HCT116 (cell line): ENCODE data around the gene AFAP1L2. TPM values are rescaled to one million over a fixed set of nuclear protein-coding genes. Genes with fewer than 3 reads are reported as not detected.

ENCODE experiments used
- ATAC-seq: fragments of 200-7000 bp; cut with Tn5 transposase; 2 replicates; pipeline ENCODE4 v1.9.1; 2020; ENCODE audit warnings: mild to moderate bottlenecking, moderate library complexity
- BruUV-seq: library from RNA; stranded (reverse); fragments of 400-500 nt; replicated peaks from 2 replicates; lab custom pipeline; 2021; lab: Mats Ljungman, UMichigan
- CTCF ChIA-PET: fragments of 300-600 bp; sonication (Branson Sonifier 250); formaldehyde crosslinking; loops from one replicate; lab custom pipeline; 2021; ENCODE audit warnings: antibody characterized with exemption; lab: Charles Lee
- POLR2A ChIA-PET: fragments of 300-600, 350-600 bp; sonication (Branson Sonifier 250); formaldehyde crosslinking; loops from one replicate; lab custom pipeline; 2021; ENCODE audit warnings: antibody characterized with exemption; lab: Charles Lee
- RAD21 ChIA-PET, 2 experiments: fragments of 300-600 bp; sonication (Branson Sonifier 250); formaldehyde crosslinking; loops; one replicate each; lab custom pipeline; 2023; ENCODE audit warnings: low total read pairs in 2 of 2; ENCODE audit not compliant: uncharacterized antibody in 2 of 2, unreplicated experiment in 2 of 2, low non-redundant PET in 1 of 2; lab: Charles Lee
- DNase-seq: peaks from one replicate; pipeline ENCODE4 v3.0.0-alpha.2; 2010; ENCODE audit warnings: low read depth, low spot score
- H2AFZ ChIP-seq: fragments of 200-600 bp; shearing (Covaris generic), sonication (generic); 2 replicates; pipeline ENCODE4 v1.6.1; 2017; ENCODE audit warnings: low read depth, mixed run types, mixed read lengths, antibody characterized with exemption, low read length; ENCODE audit not compliant: poor library complexity, severe bottlenecking
- H3K27ac ChIP-seq: 2 replicates; pipeline ENCODE4 v1.5.1; 2012; ENCODE audit warnings: low read depth, low read length
- H3K27me3 ChIP-seq: fragments of 200-600 bp; sonication (generic); 2 replicates; pipeline ENCODE4 v1.6.1; 2016; ENCODE audit warnings: mixed run types, low read length, mixed read lengths; ENCODE audit not compliant: insufficient read depth
- H3K36me3 ChIP-seq, 2 experiments: fragments of 200-500 bp in 1 of 2; fragments of 200-600 bp in 1 of 2; sonication (Bioruptor generic) in 1 of 2; sonication (generic) in 1 of 2; 2 replicates each; pipeline versions ENCODE4 v1.5.1 to v1.6.1; 2014 to 2016; ENCODE audit warnings: low read length in 2 of 2, inconsistent platforms in 1 of 2, mixed read lengths in 1 of 2, mixed run types in 1 of 2; ENCODE audit not compliant: insufficient read depth in 2 of 2, control insufficient read depth in 1 of 2
- H3K4me1 ChIP-seq, 2 experiments: fragments of 200-600 bp in 1 of 2; sonication (generic) in 1 of 2; 2 replicates each; pipeline versions ENCODE4 v1.5.1 to v1.6.1; 2012 to 2017; ENCODE audit warnings: low read length in 2 of 2, inconsistent platforms in 1 of 2, mild to moderate bottlenecking in 1 of 2, mixed read lengths in 1 of 2, mixed run types in 1 of 2, moderate library complexity in 1 of 2; ENCODE audit not compliant: insufficient read depth in 2 of 2, control insufficient read depth in 1 of 2
- H3K4me2 ChIP-seq: fragments of 200-600 bp; sonication (generic); 2 replicates; pipeline ENCODE4 v1.6.1; 2017; ENCODE audit warnings: mixed run types, low read length, mixed read lengths
- H3K4me3 ChIP-seq, 2 experiments: fragments of 200-600 bp in 1 of 2; sonication (generic) in 1 of 2; replicated peaks in 1 of 2; 2 replicates each; pipeline ENCODE4 v1.5.1; 2011 to 2016; ENCODE audit warnings: low read length in 2 of 2, control low read depth in 1 of 2, low read depth in 1 of 2, mild to moderate bottlenecking in 1 of 2, mixed read lengths in 1 of 2, mixed run types in 1 of 2
- H3K79me2 ChIP-seq: fragments of 200-600 bp; sonication (generic); 2 replicates; pipeline ENCODE4 v1.6.1; 2017; ENCODE audit warnings: mild to moderate bottlenecking, mixed run types, low read length, moderate library complexity, mixed read lengths; ENCODE audit not compliant: insufficient read depth
- H3K9ac ChIP-seq: fragments of 200-600 bp; sonication (generic); 2 replicates; pipeline ENCODE4 v1.6.1; 2016; ENCODE audit warnings: low read length, mixed read lengths
- H3K9me2 ChIP-seq: fragments of 200-600 bp; sonication (generic), shearing (Covaris generic); 2 replicates; pipeline ENCODE4 v1.6.1; 2017; ENCODE audit warnings: mixed run types, mild to moderate bottlenecking, moderate library complexity; ENCODE audit not compliant: insufficient read depth
- H3K9me3 ChIP-seq, 2 experiments: fragments of 200-500 bp in 1 of 2; fragments of 200-600 bp in 1 of 2; sonication (Bioruptor generic) in 1 of 2; sonication (generic) in 1 of 2; 2 replicates each; pipeline ENCODE4 v1.6.1; 2014 to 2017; ENCODE audit warnings: low read length in 2 of 2, mixed read lengths in 2 of 2, inconsistent platforms in 1 of 2, low read depth in 1 of 2, mild to moderate bottlenecking in 1 of 2, mixed run types in 1 of 2, moderate library complexity in 1 of 2; ENCODE audit not compliant: control insufficient read depth in 1 of 2, insufficient read depth in 1 of 2
- H4K20me1 ChIP-seq: fragments of 200-600 bp; sonication (generic), shearing (Covaris generic); 2 replicates; pipeline ENCODE4 v1.6.1; 2017; ENCODE audit warnings: mixed run types, mild to moderate bottlenecking, moderate library complexity; ENCODE audit not compliant: insufficient read depth
- CBX3 ChIP-seq: IDR thresholded peaks from 2 replicates; pipeline ENCODE4 v1.6.1; 2012; ENCODE audit warnings: low read depth
- CTCF ChIP-seq, 3 experiments: fragments of 200-600 bp in 1 of 3; sonication (generic) in 1 of 3; IDR thresholded peaks in 2 of 3; conservative IDR thresholded peaks in 1 of 3; 2 replicates each; pipeline ENCODE4 v1.5.1; 2012 to 2017; ENCODE audit warnings: low read depth in 2 of 3, low read length in 2 of 3, antibody characterized with exemption in 1 of 3, borderline replicate concordance in 1 of 3, control low read depth in 1 of 3, mild to moderate bottlenecking in 1 of 3, mixed read lengths in 1 of 3, mixed run types in 1 of 3, moderate library complexity in 1 of 3; ENCODE audit not compliant: insufficient read depth in 1 of 3
- EGR1 ChIP-seq: IDR thresholded peaks from 2 replicates; pipeline ENCODE4 v1.6.1; 2012; ENCODE audit warnings: low read depth
- EZH2phosphoT487 ChIP-seq: fragments of 200-600 bp; IDR thresholded peaks from 2 replicates; pipeline ENCODE4 v1.6.1; 2018; ENCODE audit warnings: antibody characterized with exemption, borderline replicate concordance
- FOSL1 ChIP-seq: IDR thresholded peaks from 2 replicates; pipeline ENCODE4 v1.6.1; 2012; ENCODE audit warnings: low read depth
- JUND ChIP-seq: IDR thresholded peaks from 2 replicates; pipeline ENCODE4 v1.6.1; 2012
- POLR2AphosphoS5 ChIP-seq: IDR thresholded peaks from 2 replicates; pipeline ENCODE4 v1.6.1; 2011; ENCODE audit warnings: mild to moderate bottlenecking, low read depth, low read length, moderate library complexity
- RAD21 ChIP-seq: IDR thresholded peaks from 2 replicates; pipeline ENCODE4 v1.6.1; 2012; ENCODE audit warnings: low read depth, mild to moderate bottlenecking
- SIN3A ChIP-seq: IDR thresholded peaks from 2 replicates; pipeline ENCODE4 v1.6.1; 2012; ENCODE audit warnings: low read depth
- SP1 ChIP-seq: IDR thresholded peaks from 2 replicates; pipeline ENCODE4 v1.6.1; 2012; ENCODE audit warnings: low read depth
- SRF ChIP-seq: IDR thresholded peaks from 2 replicates; pipeline ENCODE4 v1.6.1; 2012; ENCODE audit warnings: low read depth
- YY1 ChIP-seq: IDR thresholded peaks from 2 replicates; pipeline ENCODE4 v1.6.1; 2011; ENCODE audit warnings: low read length, low read depth, moderate library complexity, mild to moderate bottlenecking; ENCODE audit not compliant: insufficient replicate concordance; ENCODE audit errors: extremely low read depth
- ZBTB33 ChIP-seq: IDR thresholded peaks from 2 replicates; pipeline ENCODE4 v1.6.1; 2011; ENCODE audit warnings: mild to moderate bottlenecking, low read length, moderate library complexity; ENCODE audit not compliant: insufficient replicate concordance; ENCODE audit errors: extremely low read depth
- ZFX ChIP-seq: fragments of 450-650 bp; IDR thresholded peaks from 2 replicates; pipeline ENCODE4 v1.6.1; 2017
- ZNF274 ChIP-seq: fragments of 200-500 bp; sonication (Bioruptor generic); IDR thresholded peaks from 2 replicates; pipeline ENCODE4 v1.6.1; 2014; ENCODE audit warnings: mild to moderate bottlenecking, low read depth, low read length, inconsistent platforms
- intact Hi-C: fragments of 100-400 bp; cut with micrococcal nuclease; formaldehyde crosslinking; loops from 2 replicates; pipeline ENCODE4 v1.10.0; 2022
- total RNA-seq: library from RNA; stranded (reverse); gene quantifications from one replicate; pipeline ENCODE4 v1.2.1, GENCODE V29; 2021; ENCODE audit not compliant: unreplicated experiment
- TF ChIP-seq, protein P1 (sequence below): IDR thresholded peaks from 2 replicates; pipeline ENCODE4 v1.6.1; 2012; ENCODE audit warnings: low read depth
- TF ChIP-seq, protein P2 (sequence below): IDR thresholded peaks from 2 replicates; pipeline ENCODE4 v1.6.1; 2012

AFAP1L2 gene
- total RNA-seq, 1 experiment from 2014 or later: 0.93 TPM

DNA sequence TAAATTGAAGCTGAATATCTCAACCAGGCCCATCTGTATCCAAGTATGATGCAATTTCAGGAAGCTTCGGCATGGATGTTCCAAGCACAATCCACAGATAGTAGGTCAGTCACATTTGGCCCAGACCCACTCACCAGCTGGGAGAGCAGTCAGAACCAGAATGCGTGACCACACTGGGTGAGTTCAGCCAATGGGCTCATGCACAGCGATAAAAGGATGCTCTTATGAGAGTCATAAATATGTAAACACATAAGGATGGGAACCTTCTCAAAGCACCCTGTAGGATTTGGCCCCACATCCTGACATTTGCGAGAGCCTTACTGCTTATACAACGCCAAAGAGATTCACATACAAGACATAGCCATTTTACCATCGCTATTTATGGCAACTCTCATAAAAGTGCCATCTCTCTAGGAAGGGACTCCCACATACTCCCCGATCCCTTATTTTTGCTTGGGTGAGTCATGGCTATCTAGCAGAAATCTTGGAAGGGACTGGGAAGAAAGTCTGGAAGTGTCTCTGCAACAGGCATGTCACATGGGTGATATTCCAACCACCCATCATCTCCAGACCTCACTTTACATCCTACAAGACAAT, 3.0 kb downstream of the AFAP1L2 start:
- Histone ChIP-seq H2AFZ (no peak overlapping the region), H3K79me2 (no peaks in the 10 kb centered on the region), H3K9me3 (no peaks in the 10 kb centered on the region), H3K27ac (no peak overlapping the region), H3K9ac (no peak overlapping the region), H3K36me3 (no peaks in the 10 kb centered on the region)
- CTCF ChIA-PET: no interaction called here
- no TSS peak for BruUV-seq
- intact Hi-C loops: no loop called here
- no peak for ATAC-seq
- TF ChIP-seq SIN3A (no peak), SP1 (no peak), ZFX (no peak), SRF (no peak), EZH2phosphoT487 (no peak), POLR2AphosphoS5 (no peak), FOSL1 (no peak), YY1 (no peak), ZNF274 (no peak), JUND (no peak), EGR1 (no peak), CTCF (IDR thresholded peaks at IDR 0.05 in 2 of 3, conservative IDR thresholded peaks at IDR 0.05 in 1 of 3; ENCODE audit: borderline replicate concordance in 1 of 3, insufficient read depth in 1 of 3, low read depth in 2 of 3, low read length in 2 of 3) (no peak), RAD21 (no peak), ZBTB33 (no peak), CBX3 (no peak)
- TF ChIP-seq, protein P1, sequence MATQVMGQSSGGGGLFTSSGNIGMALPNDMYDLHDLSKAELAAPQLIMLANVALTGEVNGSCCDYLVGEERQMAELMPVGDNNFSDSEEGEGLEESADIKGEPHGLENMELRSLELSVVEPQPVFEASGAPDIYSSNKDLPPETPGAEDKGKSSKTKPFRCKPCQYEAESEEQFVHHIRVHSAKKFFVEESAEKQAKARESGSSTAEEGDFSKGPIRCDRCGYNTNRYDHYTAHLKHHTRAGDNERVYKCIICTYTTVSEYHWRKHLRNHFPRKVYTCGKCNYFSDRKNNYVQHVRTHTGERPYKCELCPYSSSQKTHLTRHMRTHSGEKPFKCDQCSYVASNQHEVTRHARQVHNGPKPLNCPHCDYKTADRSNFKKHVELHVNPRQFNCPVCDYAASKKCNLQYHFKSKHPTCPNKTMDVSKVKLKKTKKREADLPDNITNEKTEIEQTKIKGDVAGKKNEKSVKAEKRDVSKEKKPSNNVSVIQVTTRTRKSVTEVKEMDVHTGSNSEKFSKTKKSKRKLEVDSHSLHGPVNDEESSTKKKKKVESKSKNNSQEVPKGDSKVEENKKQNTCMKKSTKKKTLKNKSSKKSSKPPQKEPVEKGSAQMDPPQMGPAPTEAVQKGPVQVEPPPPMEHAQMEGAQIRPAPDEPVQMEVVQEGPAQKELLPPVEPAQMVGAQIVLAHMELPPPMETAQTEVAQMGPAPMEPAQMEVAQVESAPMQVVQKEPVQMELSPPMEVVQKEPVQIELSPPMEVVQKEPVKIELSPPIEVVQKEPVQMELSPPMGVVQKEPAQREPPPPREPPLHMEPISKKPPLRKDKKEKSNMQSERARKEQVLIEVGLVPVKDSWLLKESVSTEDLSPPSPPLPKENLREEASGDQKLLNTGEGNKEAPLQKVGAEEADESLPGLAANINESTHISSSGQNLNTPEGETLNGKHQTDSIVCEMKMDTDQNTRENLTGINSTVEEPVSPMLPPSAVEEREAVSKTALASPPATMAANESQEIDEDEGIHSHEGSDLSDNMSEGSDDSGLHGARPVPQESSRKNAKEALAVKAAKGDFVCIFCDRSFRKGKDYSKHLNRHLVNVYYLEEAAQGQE: no peak
- TF ChIP-seq, protein P2, sequence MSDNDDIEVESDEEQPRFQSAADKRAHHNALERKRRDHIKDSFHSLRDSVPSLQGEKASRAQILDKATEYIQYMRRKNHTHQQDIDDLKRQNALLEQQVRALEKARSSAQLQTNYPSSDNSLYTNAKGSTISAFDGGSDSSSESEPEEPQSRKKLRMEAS: no peak
- TF ChIP-seq, all 23 proteins: peak for 0
- Histone ChIP-seq H3K9me2 (no peaks in the 10 kb centered on the region), H3K27me3 (peaks cover 88% of the 10 kb centered on the region), H3K4me3 (no peak overlapping the region), H4K20me1 (no peaks in the 10 kb centered on the region; the same call in 1 of the 2 replicates), H3K4me1 (peaks cover 0 to 8% of the 10 kb centered on the region in 2 experiments; a peak in 1 of 4 replicates), H3K4me2 (no peak overlapping the region)
- RAD21 ChIA-PET: no interaction called here
- no peak for DNase-seq
- POLR2A ChIA-PET: interaction anchor here (0.6 kb wide), 1 partner anchor 535 kb away, joined by 4 read pairs; no protein-coding TSS in a partner anchor
